SU-DHL-6 (cell line): Measurements from ENCODE around the gene MED26.

Experiments
- H2AFZ ChIP-seq: fragments of 200-600 bp; sonication (generic); 2 replicates; pipeline ENCODE4 v1.6.1; 2014; ENCODE audit warnings: low read depth, mild to moderate bottlenecking, moderate library complexity, mixed read lengths, antibody characterized with exemption, low read length; ENCODE audit not compliant: severe bottlenecking
- H3F3A ChIP-seq: fragments of 200-600 bp; shearing (Covaris generic); 2 replicates; pipeline ENCODE4 v1.6.0; 2016; ENCODE audit warnings: antibody characterized with exemption, mild to moderate bottlenecking; ENCODE audit not compliant: insufficient read depth
- H3K27ac ChIP-seq: fragments of 200-600 bp; sonication (generic); 2 replicates; pipeline ENCODE4 v1.5.1; 2016; ENCODE audit warnings: low read depth, mild to moderate bottlenecking, low read length, moderate library complexity, mixed read lengths
- H3K27me3 ChIP-seq: fragments of 200-600 bp; sonication (generic), shearing (Covaris generic); 2 replicates; pipeline ENCODE4 v1.6.0; 2014; ENCODE audit warnings: mild to moderate bottlenecking, low read length
- H3K36me3 ChIP-seq: fragments of 200-600 bp; sonication (generic); 2 replicates; pipeline ENCODE4 v1.6.1; 2014; ENCODE audit warnings: mild to moderate bottlenecking, low read length, mixed read lengths
- H3K4me2 ChIP-seq: fragments of 300-600, 200-600 bp; shearing (Covaris generic), sonication (generic); 2 replicates; pipeline ENCODE4 v1.6.0; 2014; ENCODE audit warnings: low read length, low read depth, mild to moderate bottlenecking; ENCODE audit not compliant: poor library complexity, severe bottlenecking
- H3K4me3 ChIP-seq: fragments of 200-600 bp; sonication (generic); 2 replicates; pipeline ENCODE4 v1.5.1; 2014; ENCODE audit warnings: antibody characterized with exemption, low read length, mild to moderate bottlenecking, mixed read lengths; ENCODE audit not compliant: insufficient read depth, poor library complexity, severe bottlenecking
- H3K79me2 ChIP-seq: fragments of 200-600 bp; sonication (generic); 2 replicates; pipeline ENCODE4 v1.6.1; 2014; ENCODE audit warnings: mild to moderate bottlenecking, low read length, moderate library complexity; ENCODE audit not compliant: insufficient read depth
- H3K9ac ChIP-seq: fragments of 200-600 bp; sonication (generic); 2 replicates; pipeline ENCODE4 v1.7.0; 2014; ENCODE audit warnings: mild to moderate bottlenecking, low read length
- H3K9me2 ChIP-seq: fragments of 200-600 bp; sonication (generic); replicated peaks from 2 replicates; pipeline ENCODE4 v1.6.1; 2014; ENCODE audit warnings: low read length; ENCODE audit not compliant: insufficient read depth
- H3K9me3 ChIP-seq: fragments of 200-600 bp; sonication (generic); 2 replicates; pipeline ENCODE4 v1.6.1; 2014; ENCODE audit warnings: low read length, mixed read lengths; ENCODE audit not compliant: insufficient read depth
- H4K20me1 ChIP-seq: fragments of 200-600 bp; sonication (generic); 2 replicates; pipeline ENCODE4 v1.6.1; 2014; ENCODE audit warnings: low read depth, mild to moderate bottlenecking, antibody characterized with exemption, low read length, moderate library complexity, mixed read lengths
- EZH2phosphoT487 ChIP-seq: fragments of 200-600 bp; sonication (generic), shearing (Covaris generic); conservative IDR thresholded peaks from 2 replicates; pipeline ENCODE4 v1.6.1; 2018; ENCODE audit warnings: mild to moderate bottlenecking, antibody characterized with exemption, low read length, moderate library complexity, mixed read lengths
- TF ChIP-seq, protein P1 (sequence below): fragments of 200-600 bp; sonication (generic); IDR thresholded peaks from one replicate; pipeline ENCODE4 v1.5.1; 2017; ENCODE audit warnings: antibody characterized with exemption, mild to moderate bottlenecking, low read length, moderate library complexity; ENCODE audit not compliant: insufficient read depth, poor library complexity, severe bottlenecking

Gene MED26

DNA sequence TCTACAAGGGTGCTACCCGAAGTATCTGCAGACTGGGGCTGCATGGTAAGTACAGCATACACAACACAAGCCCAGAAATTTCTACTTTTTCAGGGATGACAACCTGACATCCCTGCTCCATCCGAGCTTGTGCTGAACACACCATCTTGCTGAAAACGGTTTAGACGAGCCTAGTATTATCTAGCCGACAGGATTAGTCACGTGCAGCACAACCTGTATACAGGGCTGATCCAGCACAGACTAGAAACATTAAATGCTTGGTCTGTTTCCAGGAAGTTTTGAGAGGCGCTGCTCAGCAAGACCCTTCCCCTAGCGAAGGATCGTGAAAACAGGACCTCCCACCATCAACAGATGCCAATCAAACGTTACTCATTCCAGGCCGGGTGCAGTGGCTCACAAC is 27.7 kb upstream of the MED26 start:
- Histone ChIP-seq H3K9ac (no peak overlapping the region), H3K36me3 (peaks cover 7% of the 10 kb centered on the region), H3K9me3 (no peaks in the 10 kb centered on the region), H3K27me3 (no peaks in the 10 kb centered on the region), H2AFZ (no peak overlapping the region), H3K4me3 (no peak overlapping the region), H3F3A (peaks cover 5% of the 10 kb centered on the region; the same call in 1 of the 2 replicates), H3K27ac (no peak overlapping the region), H3K79me2 (peaks cover 51% of the 10 kb centered on the region), H3K9me2 (no peaks in the 10 kb centered on the region), H3K4me2 (no peak overlapping the region), H4K20me1 (peaks cover 17% of the 10 kb centered on the region)
- TF ChIP-seq, protein P1, sequence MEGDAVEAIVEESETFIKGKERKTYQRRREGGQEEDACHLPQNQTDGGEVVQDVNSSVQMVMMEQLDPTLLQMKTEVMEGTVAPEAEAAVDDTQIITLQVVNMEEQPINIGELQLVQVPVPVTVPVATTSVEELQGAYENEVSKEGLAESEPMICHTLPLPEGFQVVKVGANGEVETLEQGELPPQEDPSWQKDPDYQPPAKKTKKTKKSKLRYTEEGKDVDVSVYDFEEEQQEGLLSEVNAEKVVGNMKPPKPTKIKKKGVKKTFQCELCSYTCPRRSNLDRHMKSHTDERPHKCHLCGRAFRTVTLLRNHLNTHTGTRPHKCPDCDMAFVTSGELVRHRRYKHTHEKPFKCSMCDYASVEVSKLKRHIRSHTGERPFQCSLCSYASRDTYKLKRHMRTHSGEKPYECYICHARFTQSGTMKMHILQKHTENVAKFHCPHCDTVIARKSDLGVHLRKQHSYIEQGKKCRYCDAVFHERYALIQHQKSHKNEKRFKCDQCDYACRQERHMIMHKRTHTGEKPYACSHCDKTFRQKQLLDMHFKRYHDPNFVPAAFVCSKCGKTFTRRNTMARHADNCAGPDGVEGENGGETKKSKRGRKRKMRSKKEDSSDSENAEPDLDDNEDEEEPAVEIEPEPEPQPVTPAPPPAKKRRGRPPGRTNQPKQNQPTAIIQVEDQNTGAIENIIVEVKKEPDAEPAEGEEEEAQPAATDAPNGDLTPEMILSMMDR, result no peak
- no peak for TF ChIP-seq EZH2phosphoT487

DNA sequence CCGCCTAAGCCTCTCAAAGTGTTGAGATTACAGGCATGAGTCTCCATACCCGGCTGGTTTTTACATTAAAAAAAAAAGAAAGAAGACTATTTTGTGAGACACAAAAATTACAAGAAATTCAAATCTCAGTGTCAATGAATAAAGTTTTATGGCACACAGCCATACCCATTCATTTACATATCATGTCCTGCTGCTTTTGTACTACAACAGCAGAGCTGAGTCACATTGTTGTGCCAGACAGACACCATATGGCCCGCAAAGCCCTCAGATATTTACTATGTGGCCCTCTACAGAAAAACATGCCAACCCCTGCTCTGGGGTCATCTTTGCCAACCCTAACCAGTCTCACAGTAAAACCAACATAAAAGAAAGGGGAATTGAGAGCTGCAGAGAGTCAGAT is 26.6 kb upstream of the MED26 start:
- no peaks in the 10 kb centered on the region for H3K9me2 ChIP-seq
- H4K20me1 ChIP-seq, result peaks cover 17% of the 10 kb centered on the region
- H3K27ac ChIP-seq, result no peak overlapping the region
- 0 out of 2 replicates have a peak, but pooled peaks cover 2% of the 10 kb centered on the region for H3F3A ChIP-seq
- no peaks in the 10 kb centered on the region for H3K27me3 ChIP-seq
- no peak overlapping the region for H3K4me3 ChIP-seq
- no peaks in the 10 kb centered on the region for H3K9me3 ChIP-seq
- no peak overlapping the region for H3K4me2 ChIP-seq
- TF ChIP-seq EZH2phosphoT487, result no peak
- TF ChIP-seq, protein P1, result no peak
- no peak overlapping the region for H3K9ac ChIP-seq
- no peak overlapping the region for H2AFZ ChIP-seq
- H3K36me3 ChIP-seq, result peaks cover 7% of the 10 kb centered on the region
- peaks cover 45% of the 10 kb centered on the region for H3K79me2 ChIP-seq

DNA sequence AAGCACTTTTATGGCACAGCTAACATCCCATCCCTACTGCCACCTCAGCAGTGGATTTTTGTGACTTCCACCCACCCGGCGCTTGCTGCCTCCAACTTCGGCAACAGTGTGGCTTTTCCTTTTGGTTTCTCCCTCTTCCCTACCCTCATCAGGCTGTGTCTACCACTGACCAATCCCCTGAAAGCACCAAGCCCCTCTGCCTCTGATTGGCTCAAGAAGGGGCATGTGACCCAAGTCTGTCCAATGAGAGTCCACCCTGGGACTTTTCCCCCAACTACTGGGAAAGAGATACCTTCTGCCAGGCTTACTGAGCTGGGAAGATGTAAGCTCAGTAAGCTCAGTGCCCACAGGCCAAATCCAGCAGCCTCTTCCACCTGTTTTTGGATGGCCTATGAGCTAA is 26.1 kb upstream of the MED26 start:
- TF ChIP-seq EZH2phosphoT487, result no peak
- TF ChIP-seq, protein P1, result no peak
- Histone ChIP-seq H3K36me3 (peaks cover 7% of the 10 kb centered on the region), H3K79me2 (peaks cover 41% of the 10 kb centered on the region), H3K9ac (no peak overlapping the region), H3K4me2 (no peak overlapping the region), H3K4me3 (no peak overlapping the region), H4K20me1 (peaks cover 12% of the 10 kb centered on the region), H3F3A (0 out of 2 replicates have a peak, but pooled peaks cover 2% of the 10 kb centered on the region), H3K9me2 (no peaks in the 10 kb centered on the region), H3K27me3 (no peaks in the 10 kb centered on the region), H2AFZ (no peak overlapping the region), H3K9me3 (no peaks in the 10 kb centered on the region), H3K27ac (no peak overlapping the region)
